ENCODE measurements around the gene SH2D5.

SH2D5 gene

GRCh38 chr1:20713440-20713839 lies 19.1 kb downstream of the SH2D5 start:
- DNase-seq, result no peak

GRCh38 chr1:20712215-20712577 lies 20.3 kb downstream of the SH2D5 start:
- no peak for DNase-seq

- no peak for DNase-seq
These were observed 21.0 kb downstream of the SH2D5 start for GRCh38 chr1:20711285-20712214.

- no peak for DNase-seq
These were observed 21.8 kb downstream of the SH2D5 start for GRCh38 chr1:20710469-20711284.

GRCh38 chr1:20709868-20710267 lies 22.6 kb downstream of the SH2D5 start:
- no peak for DNase-seq

GRCh38 chr1:20708891-20709290 lies 23.6 kb downstream of the SH2D5 start:
- DNase-seq, result no peak

GRCh38 chr1:20708057-20708456 lies 24.4 kb downstream of the SH2D5 start:
- no peak for DNase-seq

GRCh38 chr1:20706841-20707240 lies 25.7 kb downstream of the SH2D5 start:
- DNase-seq, result no peak

GRCh38 chr1:20705203-20705755 lies 27.2 kb downstream of the SH2D5 start:
- no peak for DNase-seq

GRCh38 chr1:20704390-20705202 lies 27.9 kb downstream of the SH2D5 start:
- DNase-seq, result no peak

- no peak for DNase-seq
These were observed 29.3 kb downstream of the SH2D5 start for GRCh38 chr1:20703124-20703756.

GRCh38 chr1:20702416-20702815 lies 30.1 kb downstream of the SH2D5 start:
- DNase-seq, result no peak

GRCh38 chr1:20701847-20702246 lies 30.7 kb downstream of the SH2D5 start:
- no peak for DNase-seq

- no peak for DNase-seq
These were observed 31.1 kb downstream of the SH2D5 start for GRCh38 chr1:20701446-20701845.

GRCh38 chr1:20700636-20701215 lies 31.8 kb downstream of the SH2D5 start:
- DNase-seq, result no peak

- no peak for DNase-seq
These were observed 32.9 kb downstream of the SH2D5 start for GRCh38 chr1:20699558-20699957.

GRCh38 chr1:20698195-20698910 lies 34.1 kb downstream of the SH2D5 start:
- DNase-seq, result no peak

- DNase-seq, result no peak
These were observed 34.9 kb downstream of the SH2D5 start for GRCh38 chr1:20697563-20697962.

GRCh38 chr1:20696397-20697333 lies 35.8 kb downstream of the SH2D5 start:
- peak; percentile 83 for DNase-seq

- no peak for DNase-seq
These were observed 37.0 kb downstream of the SH2D5 start for GRCh38 chr1:20695515-20695914.
